Limb (tissue), 2 donors: ENCODE measurements around the gene ZNF677.
"Not testable (repeated sequence)": the region's sequence is repeated elsewhere in the genome, so short reads cannot be mapped to it uniquely, and the experiment has no call there.

Source experiments
- DNase-seq, 2 donors: peaks; one replicate each; pipeline ENCODE4 v3.0.0-alpha.2; 2016; ENCODE audit errors: extremely low spot score in 2 of 2

The ZNF677 gene

DNA sequence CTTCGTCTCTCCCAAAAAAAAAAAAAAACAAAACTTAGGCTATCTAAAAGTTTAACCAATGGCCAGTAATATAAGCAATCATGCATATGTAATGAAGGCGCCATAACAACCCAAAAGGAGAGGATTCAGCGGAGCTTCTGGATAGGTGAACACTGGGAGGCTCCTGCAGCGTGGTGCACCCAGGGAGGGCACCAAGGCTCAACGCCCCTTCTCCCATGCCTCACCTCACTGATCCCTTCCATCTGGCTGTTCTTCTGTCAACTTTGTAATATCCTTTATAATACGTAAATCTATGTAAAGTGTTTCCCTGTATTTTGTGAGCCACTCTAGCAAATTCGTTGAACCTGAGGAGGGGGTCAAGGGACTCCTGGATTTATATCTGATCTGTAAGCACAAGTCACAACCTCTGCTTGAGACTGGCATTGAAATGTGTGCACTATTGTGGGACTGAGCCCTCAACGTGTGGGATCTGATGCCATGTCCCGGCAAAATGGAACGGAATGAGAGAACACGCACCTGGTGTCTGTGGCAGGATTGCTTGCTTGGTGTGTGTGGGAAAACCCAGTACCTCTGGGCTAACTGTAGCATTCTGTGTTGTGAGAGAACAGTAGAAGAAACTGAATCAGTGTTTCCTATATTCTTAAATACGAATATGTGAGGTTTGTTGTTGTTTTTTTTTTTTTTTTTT, 61.0 kb downstream of the ZNF677 start:
- no peak for DNase-seq

DNA sequence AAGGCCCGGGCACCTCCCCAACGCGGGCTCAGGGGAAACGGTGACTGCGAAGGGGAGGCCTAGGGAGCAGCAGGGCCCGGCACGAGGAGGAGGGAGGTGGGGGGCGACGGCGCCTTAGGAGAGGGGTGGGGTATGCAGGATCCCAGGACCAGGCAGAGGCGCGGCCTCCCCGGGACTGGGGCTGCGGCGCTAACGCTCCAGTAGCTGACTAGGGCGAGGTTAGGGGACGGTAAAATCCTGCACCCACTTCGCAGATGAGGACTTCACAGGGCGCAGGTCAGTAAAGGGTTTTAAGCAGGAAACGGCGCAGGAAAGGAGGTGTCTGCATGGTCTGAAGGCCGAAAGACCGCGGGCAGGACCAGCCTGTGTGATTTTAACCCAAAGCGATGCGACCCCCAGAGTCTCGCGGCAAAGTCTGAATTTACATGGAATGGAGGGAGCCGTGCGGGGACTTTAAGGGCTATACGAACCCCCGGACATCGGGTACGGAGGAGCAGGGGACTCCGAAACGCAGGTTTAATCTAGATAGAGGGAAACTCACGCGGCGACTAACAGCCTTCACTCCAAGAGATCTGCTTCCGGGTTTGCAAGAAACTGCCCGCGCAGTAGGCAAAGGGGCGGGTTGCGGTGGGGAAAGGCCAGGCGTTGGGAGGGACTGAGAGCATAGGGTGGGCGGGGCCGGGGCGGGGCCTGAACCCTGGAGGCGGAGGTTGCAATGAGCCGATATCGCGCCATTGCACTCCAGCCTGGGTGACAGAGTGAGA, 61.7 kb downstream of the ZNF677 start, which contains the start of gene ZNF665:
Gene ZNF665 (minus strand): TSS at position 588 of the 764 bp plus-strand sequence. CDS start 10,460 bp downstream, outside the sequence.
- peak; percentile 88 to 89 for DNase-seq

DNA sequence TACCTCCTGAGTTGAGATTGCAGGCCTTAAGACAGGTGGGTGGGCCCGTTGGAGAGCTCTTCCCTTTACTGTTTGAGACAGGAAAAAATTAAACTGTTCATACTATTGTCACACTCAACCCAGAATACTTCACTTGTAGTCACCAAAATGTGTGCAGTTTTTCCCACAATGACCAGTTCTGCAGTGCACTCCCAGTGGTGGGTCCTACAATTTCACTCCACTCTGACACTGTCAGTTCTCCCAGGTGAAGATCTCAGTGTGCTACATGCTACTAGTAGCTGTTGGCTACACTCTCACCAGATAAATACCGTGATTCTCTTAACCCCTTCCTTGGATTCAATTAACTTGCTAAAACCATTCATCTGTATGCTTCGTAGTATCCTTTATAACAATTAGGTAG, 64.4 kb downstream of the ZNF677 start:
- DNase-seq = no peak

DNA sequence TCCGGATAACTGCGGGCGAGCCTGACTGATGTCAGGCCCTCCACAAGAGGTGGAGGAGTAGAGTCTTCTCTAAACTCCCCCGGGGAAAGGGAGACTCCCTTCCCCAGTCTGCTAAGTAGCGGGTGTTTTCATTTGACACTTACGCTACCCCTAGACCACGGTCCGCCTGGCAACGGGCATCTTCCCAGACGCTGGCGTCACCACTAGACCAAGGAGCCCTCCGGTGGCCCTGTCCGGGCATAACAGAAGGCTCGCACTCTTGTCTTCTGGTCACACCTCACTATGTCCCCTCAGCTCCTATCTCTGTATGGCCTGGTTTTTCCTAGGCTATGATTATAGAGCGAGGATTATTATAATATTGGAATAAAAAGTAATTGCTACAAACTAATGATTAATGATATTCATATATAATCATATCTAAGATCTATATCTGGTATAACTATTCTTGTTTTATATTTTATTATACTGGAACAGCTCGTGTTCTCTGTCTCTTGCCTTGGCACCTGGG, 64.9 kb downstream of the ZNF677 start:
- not testable (repeated sequence) for DNase-seq
